ENCODE results near the gene KCTD19.

KCTD19 gene

GRCh38 chr16:67301080-67301782, 25.3 kb downstream of the KCTD19 start:
- no peak overlapping the region for H3K27ac ChIP-seq (ENCODE audit: low read depth, low read length)
- no peak overlapping the region for H3K9ac ChIP-seq (ENCODE audit: low read length in 5 of 5)
- H3K4me3 ChIP-seq (ENCODE audit: low read depth in 1 of 5, low read length in 5 of 5) = no peak overlapping the region
- H3K36me3 ChIP-seq (ENCODE audit: control insufficient read depth in 5 of 5, insufficient read depth in 5 of 5, low read length in 5 of 5) = no peaks in the 10 kb centered on the region
- H3K27me3 ChIP-seq (ENCODE audit: control insufficient read depth in 5 of 5, insufficient read depth in 4 of 5, low read length in 5 of 5) = peaks cover 0 to 10% (median 7%) of the 10 kb centered on the region in 5 donors
- H3K4me1 ChIP-seq (ENCODE audit: control insufficient read depth in 5 of 5, insufficient read depth in 5 of 5, low read length in 5 of 5) = peaks cover 0 to 5% (median 0%) of the 10 kb centered on the region in 5 donors
- no peaks in the 10 kb centered on the region for H3K9me3 ChIP-seq (ENCODE audit: control insufficient read depth in 5 of 5, low read length in 5 of 5)

DNA sequence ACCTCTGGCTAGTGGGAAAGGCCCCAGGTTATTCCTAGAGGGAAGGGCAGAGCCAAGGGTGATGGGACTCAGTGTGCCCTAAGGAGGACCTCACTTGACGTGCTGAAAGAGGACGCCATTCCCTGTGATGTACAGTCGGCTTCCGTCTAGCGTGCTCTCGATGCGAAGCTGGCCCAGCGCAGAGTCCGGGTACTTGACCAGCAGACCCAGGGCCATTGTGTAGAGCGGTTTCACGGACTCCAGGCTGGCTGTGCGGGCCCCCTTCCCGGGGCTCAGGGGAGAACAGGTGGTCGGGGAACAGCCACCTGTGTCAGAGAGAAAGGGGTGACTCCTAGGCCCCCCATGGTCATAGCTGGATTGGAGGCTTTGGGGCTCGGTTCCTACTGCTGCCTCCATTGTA, 27.3 kb downstream of the KCTD19 start:
- Histone ChIP-seq H3K36me3 (ENCODE audit: control insufficient read depth in 5 of 5, insufficient read depth in 5 of 5, low read length in 5 of 5) (no peaks in the 10 kb centered on the region), H3K4me3 (ENCODE audit: low read depth in 1 of 5, low read length in 5 of 5) (no peak overlapping the region), H3K9me3 (ENCODE audit: control insufficient read depth in 5 of 5, low read length in 5 of 5) (no peaks in the 10 kb centered on the region), H3K27me3 (ENCODE audit: control insufficient read depth in 5 of 5, insufficient read depth in 4 of 5, low read length in 5 of 5) (peaks cover 0 to 13% (median 10%) of the 10 kb centered on the region in 5 donors), H3K9ac (ENCODE audit: low read length in 5 of 5) (no peak overlapping the region), H3K4me1 (ENCODE audit: control insufficient read depth in 5 of 5, insufficient read depth in 5 of 5, low read length in 5 of 5) (peaks cover 0 to 5% (median 0%) of the 10 kb centered on the region in 5 donors), H3K27ac (ENCODE audit: low read depth, low read length) (no peak overlapping the region)

- Histone ChIP-seq H3K27ac (ENCODE audit: low read depth, low read length) (no peak overlapping the region), H3K36me3 (ENCODE audit: control insufficient read depth in 5 of 5, insufficient read depth in 5 of 5, low read length in 5 of 5) (no peaks in the 10 kb centered on the region), H3K9ac (ENCODE audit: low read length in 5 of 5) (no peak overlapping the region), H3K9me3 (ENCODE audit: control insufficient read depth in 5 of 5, low read length in 5 of 5) (no peaks in the 10 kb centered on the region), H3K4me3 (ENCODE audit: low read depth in 1 of 5, low read length in 5 of 5) (no peak overlapping the region), H3K4me1 (ENCODE audit: control insufficient read depth in 5 of 5, insufficient read depth in 5 of 5, low read length in 5 of 5) (peaks cover 0 to 5% (median 0%) of the 10 kb centered on the region in 5 donors), H3K27me3 (ENCODE audit: control insufficient read depth in 5 of 5, insufficient read depth in 4 of 5, low read length in 5 of 5) (peaks cover 0 to 13% (median 10%) of the 10 kb centered on the region in 5 donors)
Measured at GRCh38 chr16:67298277-67298676, 28.3 kb downstream of the KCTD19 start.

- no peak overlapping the region for H3K27ac ChIP-seq (ENCODE audit: low read depth, low read length)
Measured at GRCh38 chr16:67296420-67296819, 30.1 kb downstream of the KCTD19 start.

GRCh38 chr16:67294938-67295361, 31.6 kb downstream of the KCTD19 start:
- Histone ChIP-seq H3K27ac (ENCODE audit: low read depth, low read length) (no peak overlapping the region), H3K27me3 (ENCODE audit: control insufficient read depth in 5 of 5, insufficient read depth in 4 of 5, low read length in 5 of 5) (peaks cover 0 to 11% (median 4%) of the 10 kb centered on the region in 5 donors), H3K4me3 (ENCODE audit: low read depth in 1 of 5, low read length in 5 of 5) (no peak overlapping the region), H3K36me3 (ENCODE audit: control insufficient read depth in 5 of 5, insufficient read depth in 5 of 5, low read length in 5 of 5) (no peaks in the 10 kb centered on the region), H3K9me3 (ENCODE audit: control insufficient read depth in 5 of 5, low read length in 5 of 5) (no peaks in the 10 kb centered on the region), H3K9ac (ENCODE audit: low read length in 5 of 5) (no peak overlapping the region), H3K4me1 (ENCODE audit: control insufficient read depth in 5 of 5, insufficient read depth in 5 of 5, low read length in 5 of 5) (no peaks in the 10 kb centered on the region)

More at GRCh38 chr16:67296420-67296819, 30.1 kb downstream of the KCTD19 start:
- Histone ChIP-seq H3K9ac (ENCODE audit: low read length in 5 of 5) (no peak overlapping the region), H3K36me3 (ENCODE audit: control insufficient read depth in 5 of 5, insufficient read depth in 5 of 5, low read length in 5 of 5) (no peaks in the 10 kb centered on the region), H3K4me1 (ENCODE audit: control insufficient read depth in 5 of 5, insufficient read depth in 5 of 5, low read length in 5 of 5) (peaks cover 0 to 5% (median 0%) of the 10 kb centered on the region in 5 donors), H3K9me3 (ENCODE audit: control insufficient read depth in 5 of 5, low read length in 5 of 5) (no peaks in the 10 kb centered on the region), H3K4me3 (ENCODE audit: low read depth in 1 of 5, low read length in 5 of 5) (no peak overlapping the region), H3K27me3 (ENCODE audit: control insufficient read depth in 5 of 5, insufficient read depth in 4 of 5, low read length in 5 of 5) (peaks cover 0 to 13% (median 9%) of the 10 kb centered on the region in 5 donors)

GRCh38 chr16:67294171-67294757, 32.3 kb downstream of the KCTD19 start:
- H3K9me3 ChIP-seq (ENCODE audit: control insufficient read depth in 5 of 5, low read length in 5 of 5) = no peaks in the 10 kb centered on the region

GRCh38 chr16:67291461-67291860, 35.1 kb downstream of the KCTD19 start:
- peaks cover 0 to 8% (median 6%) of the 10 kb centered on the region in 5 donors for H3K36me3 ChIP-seq (ENCODE audit: control insufficient read depth in 5 of 5, insufficient read depth in 5 of 5, low read length in 5 of 5)
- no peaks in the 10 kb centered on the region for H3K9me3 ChIP-seq (ENCODE audit: control insufficient read depth in 5 of 5, low read length in 5 of 5)
- H3K27ac ChIP-seq (ENCODE audit: low read depth, low read length) = no peak overlapping the region
- peaks cover 0 to 4% (median 3%) of the 10 kb centered on the region in 5 donors for H3K27me3 ChIP-seq (ENCODE audit: control insufficient read depth in 5 of 5, insufficient read depth in 4 of 5, low read length in 5 of 5)
- no peak overlapping the region for H3K9ac ChIP-seq (ENCODE audit: low read length in 5 of 5)
- no peaks in the 10 kb centered on the region for H3K4me1 ChIP-seq (ENCODE audit: control insufficient read depth in 5 of 5, insufficient read depth in 5 of 5, low read length in 5 of 5)
- no peak overlapping the region for H3K4me3 ChIP-seq (ENCODE audit: low read depth in 1 of 5, low read length in 5 of 5)

More at GRCh38 chr16:67294171-67294757, 32.3 kb downstream of the KCTD19 start:
- no peak overlapping the region for H3K27ac ChIP-seq (ENCODE audit: low read depth, low read length)
- H3K4me3 ChIP-seq (ENCODE audit: low read depth in 1 of 5, low read length in 5 of 5) = no peak overlapping the region
- no peaks in the 10 kb centered on the region for H3K36me3 ChIP-seq (ENCODE audit: control insufficient read depth in 5 of 5, insufficient read depth in 5 of 5, low read length in 5 of 5)
- no peak overlapping the region for H3K9ac ChIP-seq (ENCODE audit: low read length in 5 of 5)
- H3K27me3 ChIP-seq (ENCODE audit: control insufficient read depth in 5 of 5, insufficient read depth in 4 of 5, low read length in 5 of 5) = peaks cover 0 to 11% (median 4%) of the 10 kb centered on the region in 5 donors
- no peaks in the 10 kb centered on the region for H3K4me1 ChIP-seq (ENCODE audit: control insufficient read depth in 5 of 5, insufficient read depth in 5 of 5, low read length in 5 of 5)

GRCh38 chr16:67287960-67288359, 38.6 kb downstream of the KCTD19 start:
- H3K36me3 ChIP-seq (ENCODE audit: control insufficient read depth in 5 of 5, insufficient read depth in 5 of 5, low read length in 5 of 5) = peaks cover 0 to 15% (median 7%) of the 10 kb centered on the region in 5 donors
- peaks cover 0 to 4% (median 0%) of the 10 kb centered on the region in 5 donors for H3K4me1 ChIP-seq (ENCODE audit: control insufficient read depth in 5 of 5, insufficient read depth in 5 of 5, low read length in 5 of 5)
- no peaks in the 10 kb centered on the region for H3K27me3 ChIP-seq (ENCODE audit: control insufficient read depth in 5 of 5, insufficient read depth in 4 of 5, low read length in 5 of 5)
- no peak overlapping the region for H3K27ac ChIP-seq (ENCODE audit: low read depth, low read length)
- H3K4me3 ChIP-seq (ENCODE audit: low read depth in 1 of 5, low read length in 5 of 5) = no peak overlapping the region
- no peaks in the 10 kb centered on the region for H3K9me3 ChIP-seq (ENCODE audit: control insufficient read depth in 5 of 5, low read length in 5 of 5)
- no peak overlapping the region for H3K9ac ChIP-seq (ENCODE audit: low read length in 5 of 5)

DNA sequence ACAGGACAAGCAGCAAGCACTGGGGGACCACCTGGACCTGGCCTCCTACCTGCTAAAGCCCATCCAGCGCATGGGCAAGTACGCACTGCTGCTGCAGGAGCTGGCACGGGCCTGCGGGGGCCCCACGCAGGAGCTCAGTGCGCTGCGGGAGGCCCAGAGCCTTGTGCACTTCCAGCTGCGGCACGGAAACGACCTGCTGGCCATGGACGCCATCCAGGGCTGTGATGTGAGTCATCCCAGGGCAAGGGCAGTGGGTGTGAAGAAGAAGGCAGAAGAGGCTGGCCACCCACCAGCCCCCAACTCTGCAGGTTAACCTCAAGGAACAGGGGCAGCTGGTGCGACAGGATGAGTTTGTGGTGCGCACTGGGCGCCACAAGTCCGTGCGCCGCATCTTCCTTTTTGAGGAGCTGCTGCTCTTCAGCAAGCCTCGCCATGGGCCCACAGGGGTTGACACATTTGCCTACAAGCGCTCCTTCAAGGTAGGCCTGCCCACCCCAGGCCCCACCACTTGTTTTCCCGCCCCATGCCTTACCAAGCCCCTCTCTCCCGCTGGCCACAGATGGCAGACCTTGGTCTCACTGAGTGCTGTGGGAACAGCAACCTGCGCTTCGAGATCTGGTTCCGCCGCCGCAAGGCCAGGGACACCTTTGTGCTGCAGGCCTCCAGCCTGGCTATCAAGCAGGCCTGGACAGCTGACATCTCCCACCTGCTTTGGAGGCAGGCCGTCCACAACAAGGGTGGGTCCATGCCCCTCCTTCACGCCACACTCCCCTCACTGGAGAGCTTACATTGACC, 39.9 kb downstream of the KCTD19 start:
- H3K36me3 ChIP-seq (ENCODE audit: control insufficient read depth in 5 of 5, insufficient read depth in 5 of 5, low read length in 5 of 5) = peaks cover 0 to 18% (median 7%) of the 10 kb centered on the region in 5 donors
- peaks cover 0 to 4% (median 0%) of the 10 kb centered on the region in 5 donors for H3K4me1 ChIP-seq (ENCODE audit: control insufficient read depth in 5 of 5, insufficient read depth in 5 of 5, low read length in 5 of 5)
- no peaks in the 10 kb centered on the region for H3K27me3 ChIP-seq (ENCODE audit: control insufficient read depth in 5 of 5, insufficient read depth in 4 of 5, low read length in 5 of 5)
- H3K4me3 ChIP-seq (ENCODE audit: low read depth in 1 of 5, low read length in 5 of 5) = no peak overlapping the region
- H3K9me3 ChIP-seq (ENCODE audit: control insufficient read depth in 5 of 5, low read length in 5 of 5) = no peaks in the 10 kb centered on the region
- H3K9ac ChIP-seq (ENCODE audit: low read length in 5 of 5) = no peak overlapping the region
- no peak overlapping the region for H3K27ac ChIP-seq (ENCODE audit: low read depth, low read length)

Measured in subcutaneous abdominal adipose tissue (tissue), 5 donors.